Measurements from ENCODE around the gene CLPTM1L. TPM values are rescaled to one million over a fixed set of nuclear protein-coding genes. Genes with fewer than 3 reads are reported as not detected.
"Not testable (repeated sequence)": the region's sequence is repeated elsewhere in the genome, so short reads cannot be mapped to it uniquely, and the experiment has no call there.

CLPTM1L gene
- total RNA-seq, 1 donor from 2014 or later = 74.8 TPM

DNA sequence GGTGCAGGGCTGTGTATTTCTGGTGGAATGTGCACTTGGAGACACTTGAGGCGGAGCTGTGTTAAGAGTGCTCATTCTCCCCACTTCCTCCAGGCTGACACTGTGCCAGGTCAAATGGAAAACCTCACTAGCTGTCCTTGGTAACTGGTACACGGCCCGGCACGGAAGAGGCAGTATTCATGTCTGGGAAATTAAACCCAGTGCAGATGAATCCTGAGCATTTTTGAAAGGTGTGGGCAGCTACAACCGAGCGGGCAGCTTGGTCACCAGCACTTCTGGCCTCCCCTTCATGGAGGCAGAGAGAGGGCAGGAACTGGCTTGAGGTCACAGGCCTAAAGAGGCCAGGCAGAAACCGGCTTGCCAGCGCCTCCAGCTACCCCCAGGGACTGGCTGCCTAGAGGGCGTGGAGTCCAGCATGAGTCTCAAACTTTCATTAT lies 1.6 kb downstream of the CLPTM1L start:
- Histone ChIP-seq H3K36me3 (no peaks in the 10 kb centered on the region), H3K4me1 (peaks cover 10% of the 10 kb centered on the region), H3F3A (ENCODE audit: low read depth) (no peaks in the 10 kb centered on the region), H3K4me2 (peak overlapping the region; percentile 95), H3K9ac (no peak overlapping the region), H2AFZ (replicated peaks) (no peak overlapping the region), H3K79me2 (ENCODE audit: low read depth) (peaks cover 32% of the 10 kb centered on the region), H3K27me3 (no peaks in the 10 kb centered on the region), H4K20me1 (ENCODE audit: low read depth) (peaks cover 7% of the 10 kb centered on the region), H3K27ac (no peak overlapping the region), H3K4me3 (peak overlapping the region; percentile 92), H3K9me3 (ENCODE audit: low read depth) (no peaks in the 10 kb centered on the region)
- H3K9me3 Mint-ChIP-seq = no peaks in the 10 kb centered on the region
- H3K27ac Mint-ChIP-seq = no peak overlapping the region
- peak overlapping the region; percentile 96 for H3K4me3 Mint-ChIP-seq
- no peak for DNase-seq (ENCODE audit: low spot score)
- no peak for TF ChIP-seq EZH2 (IDR thresholded peaks at IDR 0.05)
- TF ChIP-seq EZH2phosphoT487 (IDR thresholded peaks at IDR 0.05) = no peak
- TF ChIP-seq CTCF (IDR thresholded peaks at IDR 0.05) = no peak
- H3K27me3 Mint-ChIP-seq (ENCODE audit: insufficient read depth, low read depth) = no peaks in the 10 kb centered on the region
- peaks cover 5% of the 10 kb centered on the region for H3K36me3 Mint-ChIP-seq
- H3K4me1 Mint-ChIP-seq = peaks cover 18% of the 10 kb centered on the region

DNA sequence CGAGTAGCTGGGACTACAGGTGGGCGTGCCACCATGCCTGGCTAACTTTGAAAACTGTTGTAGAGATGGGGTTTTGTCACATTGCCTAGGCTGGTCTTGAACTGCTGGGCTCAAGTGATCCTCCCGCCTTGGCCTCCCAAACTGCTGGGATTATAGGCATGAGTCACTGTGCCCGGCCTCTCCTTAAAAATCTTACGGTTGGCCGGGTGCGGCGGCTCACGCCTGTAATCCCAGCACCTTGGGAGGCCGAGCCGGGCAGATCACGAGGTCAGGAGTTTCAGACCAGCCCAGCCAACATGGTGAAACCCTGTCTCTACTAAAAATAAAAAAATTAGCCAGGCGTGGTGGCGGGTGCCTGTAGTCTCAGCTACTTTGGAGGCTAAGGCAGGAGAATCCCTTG lies 2.2 kb downstream of the CLPTM1L start:
- H3K9me3 Mint-ChIP-seq; H3K27ac Mint-ChIP-seq; H3K4me1 ChIP-seq; H3K27me3 ChIP-seq; H3K9me3 ChIP-seq (ENCODE audit: low read depth); H3F3A ChIP-seq (ENCODE audit: low read depth); H3K36me3 ChIP-seq; H3K9ac ChIP-seq; H3K27ac ChIP-seq; H3K4me3 ChIP-seq; H2AFZ ChIP-seq (replicated peaks); H4K20me1 ChIP-seq (ENCODE audit: low read depth); DNase-seq (ENCODE audit: low spot score); H3K27me3 Mint-ChIP-seq (ENCODE audit: insufficient read depth, low read depth); H3K36me3 Mint-ChIP-seq; H3K4me2 ChIP-seq: not testable (repeated sequence)
- H3K4me1 Mint-ChIP-seq = peaks cover 18% of the 10 kb centered on the region
- H3K4me3 Mint-ChIP-seq = peak overlapping the region; percentile 96
- peaks cover 32% of the 10 kb centered on the region for H3K79me2 ChIP-seq (ENCODE audit: low read depth)

GRCh38 chr5:1342268-1342667 lies 2.6 kb downstream of the CLPTM1L start:
- Mint-ChIP-seq H3K27me3 (ENCODE audit: insufficient read depth, low read depth) (no peaks in the 10 kb centered on the region), H3K4me1 (peaks cover 18% of the 10 kb centered on the region), H3K36me3 (peaks cover 5% of the 10 kb centered on the region), H3K9me3 (no peaks in the 10 kb centered on the region), H3K27ac (no peak overlapping the region), H3K4me3 (no peak overlapping the region)
- H4K20me1 ChIP-seq (ENCODE audit: low read depth) = peaks cover 7% of the 10 kb centered on the region
- H3K27ac ChIP-seq = no peak overlapping the region
- TF ChIP-seq EZH2 (IDR thresholded peaks at IDR 0.05) = no peak
- no peak for TF ChIP-seq EZH2phosphoT487 (IDR thresholded peaks at IDR 0.05)
- no peak for TF ChIP-seq CTCF (IDR thresholded peaks at IDR 0.05)
- H3K4me1 ChIP-seq = peaks cover 10% of the 10 kb centered on the region
- H3K36me3 ChIP-seq = no peaks in the 10 kb centered on the region
- H3K27me3 ChIP-seq = no peaks in the 10 kb centered on the region
- H3K4me3 ChIP-seq = no peak overlapping the region
- peaks cover 32% of the 10 kb centered on the region for H3K79me2 ChIP-seq (ENCODE audit: low read depth)
- no peak for DNase-seq (ENCODE audit: low spot score)
- no peak overlapping the region for H3K9ac ChIP-seq
- no peaks in the 10 kb centered on the region for H3K9me3 ChIP-seq (ENCODE audit: low read depth)
- H2AFZ ChIP-seq (replicated peaks) = no peak overlapping the region
- no peaks in the 10 kb centered on the region for H3F3A ChIP-seq (ENCODE audit: low read depth)
- no peak overlapping the region for H3K4me2 ChIP-seq

- Histone ChIP-seq H3K79me2 (ENCODE audit: low read depth) (peaks cover 32% of the 10 kb centered on the region), H3K27ac (no peak overlapping the region), H3K4me3 (no peak overlapping the region), H3K36me3 (no peaks in the 10 kb centered on the region), H3K4me1 (peaks cover 10% of the 10 kb centered on the region), H3K4me2 (no peak overlapping the region), H3F3A (ENCODE audit: low read depth) (no peaks in the 10 kb centered on the region), H3K27me3 (no peaks in the 10 kb centered on the region), H2AFZ (replicated peaks) (no peak overlapping the region), H3K9me3 (ENCODE audit: low read depth) (no peaks in the 10 kb centered on the region), H4K20me1 (ENCODE audit: low read depth) (peaks cover 7% of the 10 kb centered on the region), H3K9ac (no peak overlapping the region)
- TF ChIP-seq CTCF (IDR thresholded peaks at IDR 0.05) (no peak), EZH2phosphoT487 (IDR thresholded peaks at IDR 0.05) (no peak), EZH2 (IDR thresholded peaks at IDR 0.05) (no peak)
- Mint-ChIP-seq H3K27ac (no peak overlapping the region), H3K4me1 (peaks cover 18% of the 10 kb centered on the region), H3K4me3 (no peak overlapping the region), H3K27me3 (ENCODE audit: insufficient read depth, low read depth) (no peaks in the 10 kb centered on the region), H3K9me3 (no peaks in the 10 kb centered on the region), H3K36me3 (peaks cover 5% of the 10 kb centered on the region)
- no peak for DNase-seq (ENCODE audit: low spot score)
Observed at GRCh38 chr5:1341863-1342262, 3.0 kb downstream of the CLPTM1L start.

DNA sequence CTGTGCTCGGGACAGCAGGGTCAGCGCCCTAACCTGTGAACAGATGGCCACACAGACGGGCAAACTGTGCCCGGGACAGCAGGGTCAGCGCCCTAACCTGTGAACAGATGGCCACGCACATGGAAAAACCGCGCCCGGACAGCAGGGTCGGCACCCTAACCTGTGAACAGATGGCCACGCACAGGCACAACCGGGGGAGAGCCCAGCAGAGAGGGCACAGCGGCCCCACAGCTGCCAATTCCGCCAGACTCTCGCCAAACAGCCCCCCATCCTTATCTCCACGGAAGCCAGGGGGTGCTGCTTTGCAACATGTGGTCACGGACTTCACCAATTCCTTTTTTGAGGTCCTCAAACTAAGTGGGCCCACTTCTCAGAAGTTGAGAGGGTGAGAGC lies 5.1 kb downstream of the CLPTM1L start:
- H3K27ac Mint-ChIP-seq = not testable (repeated sequence)

DNA sequence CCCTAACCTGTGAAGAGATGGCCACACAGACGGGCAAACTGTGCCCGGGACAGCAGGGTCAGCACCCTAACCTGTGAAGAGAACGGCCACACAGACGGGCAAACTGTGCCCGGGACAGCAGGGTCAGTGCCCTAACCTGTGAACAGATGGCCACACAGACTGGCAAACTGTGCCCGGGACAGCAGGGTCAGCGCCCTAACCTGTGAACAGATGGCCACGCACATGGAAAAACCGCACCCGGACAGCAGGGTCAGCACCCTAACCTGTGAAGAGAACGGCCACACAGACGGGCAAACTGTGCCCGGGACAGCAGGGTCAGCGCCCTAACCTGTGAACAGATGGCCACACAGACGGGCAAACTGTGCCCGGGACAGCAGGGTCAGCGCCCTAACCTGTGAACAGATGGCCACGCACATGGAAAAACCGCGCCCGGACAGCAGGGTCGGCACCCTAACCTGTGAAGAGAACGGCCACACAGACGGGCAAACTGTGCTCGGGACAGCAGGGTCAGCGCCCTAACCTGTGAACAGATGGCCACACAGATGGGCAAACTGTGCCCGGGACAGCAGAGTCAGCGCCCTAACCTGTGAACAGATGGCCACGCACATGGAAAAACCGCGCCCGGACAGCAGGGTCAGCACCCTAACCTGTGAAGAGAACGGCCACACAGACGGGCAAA lies 5.6 kb downstream of the CLPTM1L start:
- H3K4me1 ChIP-seq; H3K27ac ChIP-seq; H3K4me3 ChIP-seq; H3K9me3 Mint-ChIP-seq; DNase-seq (ENCODE audit: low spot score); H2AFZ ChIP-seq (replicated peaks); H3K27ac Mint-ChIP-seq; H3K27me3 ChIP-seq; H3K9ac ChIP-seq; H3F3A ChIP-seq (ENCODE audit: low read depth); H3K4me2 ChIP-seq; H3K36me3 ChIP-seq; H3K36me3 Mint-ChIP-seq; H3K27me3 Mint-ChIP-seq (ENCODE audit: insufficient read depth, low read depth); H4K20me1 ChIP-seq (ENCODE audit: low read depth); H3K4me3 Mint-ChIP-seq; H3K9me3 ChIP-seq (ENCODE audit: low read depth): not testable (repeated sequence)
- peaks cover 23% of the 10 kb centered on the region for H3K79me2 ChIP-seq (ENCODE audit: low read depth)
- peaks cover 10% of the 10 kb centered on the region for H3K4me1 Mint-ChIP-seq

More for the DNA sequence above, 5.1 kb downstream of the CLPTM1L start:
- H3K36me3 Mint-ChIP-seq; H3F3A ChIP-seq (ENCODE audit: low read depth); H3K9me3 ChIP-seq (ENCODE audit: low read depth); DNase-seq (ENCODE audit: low spot score); H3K4me3 Mint-ChIP-seq; H3K4me2 ChIP-seq; H3K27me3 Mint-ChIP-seq (ENCODE audit: insufficient read depth, low read depth); H3K9me3 Mint-ChIP-seq; H3K36me3 ChIP-seq; H2AFZ ChIP-seq (replicated peaks); H3K27me3 ChIP-seq; H3K4me3 ChIP-seq; H3K9ac ChIP-seq; H3K27ac ChIP-seq; H3K4me1 ChIP-seq: not testable (repeated sequence)
- peaks cover 10% of the 10 kb centered on the region for H3K4me1 Mint-ChIP-seq
- Histone ChIP-seq H3K79me2 (ENCODE audit: low read depth) (peaks cover 27% of the 10 kb centered on the region), H4K20me1 (ENCODE audit: low read depth) (peaks cover 10% of the 10 kb centered on the region)

All from neural progenitor cell (in vitro differentiated cells).